ENCODE results near the gene RELN.

GRCh38 chr7:103796327-103796962, 193.0 kb downstream of the RELN start:
- TF ChIP-seq KLF5 (IDR thresholded peaks at IDR 0.05; ENCODE audit: partially characterized antibody) (no peak), TAF1 (IDR thresholded peaks at IDR 0.05; ENCODE audit: borderline replicate concordance, low read depth, low read length) (no peak), USF2 (IDR thresholded peaks at IDR 0.05; ENCODE audit: borderline replicate concordance, low read depth, low read length) (no peak), JUND (IDR thresholded peaks at IDR 0.05; ENCODE audit: low read depth, low read length) (no peak), TCF7 (IDR thresholded peaks at IDR 0.05; ENCODE audit: borderline replicate concordance) (no peak), POLR2A (IDR thresholded peaks at IDR 0.05; ENCODE audit: low read depth, low read length) (no peak), CHD4 (IDR thresholded peaks at IDR 0.05) (no peak), NR2C1 (IDR thresholded peaks at IDR 0.05) (no peak), SRF (IDR thresholded peaks at IDR 0.05; ENCODE audit: low read depth in 2 of 2, low read length in 2 of 2) (no peak), RCOR1 (conservative IDR thresholded peaks at IDR 0.05; ENCODE audit: low read depth, low read length) (no peak), E4F1 (IDR thresholded peaks at IDR 0.05; ENCODE audit: borderline replicate concordance, partially characterized antibody) (no peak)

Data from GM12878 (cell line).